OCI-LY7 (cell line): ENCODE results near the gene MAP3K6. TPM values are rescaled to one million over a fixed set of nuclear protein-coding genes. Genes with fewer than 3 reads are reported as not detected.

Source experiments
- BruUV-seq: library from RNA; stranded (reverse); fragments of 400-500 nt; replicated peaks from 2 replicates; lab custom pipeline; 2021; lab: Mats Ljungman, UMichigan
- CTCF ChIA-PET: fragments of 300-600 bp; sonication (Branson Sonifier 250); formaldehyde crosslinking; loops from one replicate; lab custom pipeline; 2022; ENCODE audit warnings: antibody characterized with exemption; ENCODE audit not compliant: unreplicated experiment; lab: Charles Lee
- POLR2A ChIA-PET: fragments of 300-600 bp; sonication (Branson Sonifier 250); formaldehyde crosslinking; loops from one replicate; lab custom pipeline; 2022; ENCODE audit warnings: antibody characterized with exemption; lab: Charles Lee
- DNase-seq: peaks from one replicate; pipeline ENCODE4 v3.0.0-alpha.2; 2015; ENCODE audit warnings: low spot score
- H2AFZ ChIP-seq: fragments of 200-600 bp; sonication (generic), shearing (Covaris generic); 2 replicates; pipeline ENCODE4 v1.6.1; 2014; ENCODE audit warnings: mild to moderate bottlenecking, antibody characterized with exemption, low read length, moderate library complexity
- H3K27ac ChIP-seq: fragments of 200-600 bp; sonication (generic); 2 replicates; pipeline ENCODE4 v1.5.1; 2014; ENCODE audit warnings: mixed run types, low read depth, mild to moderate bottlenecking, moderate library complexity, low read length, inconsistent platforms; ENCODE audit not compliant: poor library complexity, severe bottlenecking
- H3K36me3 ChIP-seq: fragments of 200-600 bp; sonication (generic); 2 replicates; pipeline ENCODE4 v1.6.1; 2014; ENCODE audit warnings: mild to moderate bottlenecking, antibody characterized with exemption, low read length, moderate library complexity, mixed read lengths; ENCODE audit not compliant: insufficient read depth
- H3K4me1 ChIP-seq: fragments of 200-600 bp; sonication (generic); 2 replicates; pipeline ENCODE4 v1.5.1; 2014; ENCODE audit warnings: mild to moderate bottlenecking, low read length; ENCODE audit not compliant: insufficient read depth, poor library complexity, severe bottlenecking
- H3K4me2 ChIP-seq: fragments of 200-600 bp; sonication (generic); 2 replicates; pipeline ENCODE4 v1.6.1; 2014; ENCODE audit warnings: mild to moderate bottlenecking, low read length
- H3K4me3 ChIP-seq: fragments of 200-600 bp; sonication (generic); 2 replicates; pipeline ENCODE4 v1.5.1; 2014; ENCODE audit warnings: mild to moderate bottlenecking, low read depth, low read length; ENCODE audit not compliant: poor library complexity, severe bottlenecking
- H3K79me2 ChIP-seq: fragments of 200-600 bp; sonication (generic); 2 replicates; pipeline ENCODE4 v1.6.1; 2016; ENCODE audit warnings: low read depth, mild to moderate bottlenecking, low read length, moderate library complexity, mixed read lengths; ENCODE audit not compliant: insufficient read depth
- H3K9me2 ChIP-seq: fragments of 200-600 bp; sonication (generic); 2 replicates; pipeline ENCODE4 v1.6.1; 2016; ENCODE audit warnings: mild to moderate bottlenecking, low read length, mixed read lengths; ENCODE audit not compliant: insufficient read depth
- H3K9me3 ChIP-seq: fragments of 200-600 bp; sonication (generic); 2 replicates; pipeline ENCODE4 v1.6.1; 2014; ENCODE audit warnings: mild to moderate bottlenecking, mixed run types, low read length, mixed read lengths
- H4K20me1 ChIP-seq: fragments of 200-600 bp; sonication (generic); 2 replicates; pipeline ENCODE4 v1.6.1; 2014; ENCODE audit warnings: mild to moderate bottlenecking, antibody characterized with exemption, low read length, moderate library complexity, mixed read lengths; ENCODE audit not compliant: insufficient read depth
- CTCF ChIP-seq: fragments of 200-600 bp; sonication (generic); conservative IDR thresholded peaks from 2 replicates; pipeline ENCODE4 v1.5.1; 2014; ENCODE audit warnings: mild to moderate bottlenecking, antibody characterized with exemption, low read length, moderate library complexity, mixed read lengths
- EZH2phosphoT487 ChIP-seq: fragments of 200-600 bp; sonication (generic); IDR thresholded peaks from 2 replicates; pipeline ENCODE4 v1.6.1; 2018; ENCODE audit warnings: low read depth, borderline replicate concordance, mild to moderate bottlenecking, mixed run types, antibody characterized with exemption, low read length, moderate library complexity, mixed read lengths
- intact Hi-C: fragments of 100-400 bp; cut with micrococcal nuclease; formaldehyde crosslinking; loops from one replicate; pipeline ENCODE4 v1.10.0; 2022; ENCODE audit not compliant: unreplicated experiment
- total RNA-seq, 2 experiments: library from RNA; depleted of rRNA in 1 of 2; stranded (reverse); fragments of >200 nt in 1 of 2; shearing (Covaris generic) in 1 of 2; gene quantifications; 2 replicates each; pipeline ENCODE4 v1.2.3, GENCODE V29; 2014 to 2022

The MAP3K6 gene
- total RNA-seq, 2 experiments from 2014 or later = 5.9 to 8.0 TPM

- TF ChIP-seq EZH2phosphoT487 (no peak), CTCF (no peak)
- Histone ChIP-seq H3K9me3 (no peaks in the 10 kb centered on the region), H3K4me2 (no peak overlapping the region), H3K9me2 (no peaks in the 10 kb centered on the region), H3K4me1 (peaks cover 13% of the 10 kb centered on the region), H3K36me3 (no peaks in the 10 kb centered on the region), H3K4me3 (no peak overlapping the region), H3K27ac (no peak overlapping the region), H2AFZ (no peak overlapping the region), H3K79me2 (no peaks in the 10 kb centered on the region), H4K20me1 (no peaks in the 10 kb centered on the region)
- POLR2A ChIA-PET = no interaction called here
- CTCF ChIA-PET = no interaction called here
- no TSS peak for BruUV-seq
- DNase-seq = no peak
- intact Hi-C loops = no loop called here
These were observed 52.0 kb downstream of the MAP3K6 start for GRCh38 chr1:27314737-27315136.

- intact Hi-C loops = no loop called here
- H4K20me1 ChIP-seq = no peaks in the 10 kb centered on the region
- no TSS peak for BruUV-seq
- H2AFZ ChIP-seq = peak overlapping the region; percentile 57; the same call in 1 of the 2 replicates
- POLR2A ChIA-PET = no interaction called here
- H3K9me2 ChIP-seq = no peaks in the 10 kb centered on the region
- H3K4me2 ChIP-seq = no peak overlapping the region
- H3K9me3 ChIP-seq = no peaks in the 10 kb centered on the region
- CTCF ChIA-PET = no interaction called here
- H3K36me3 ChIP-seq = no peaks in the 10 kb centered on the region
- H3K4me3 ChIP-seq = no peak overlapping the region
- TF ChIP-seq CTCF (no peak), EZH2phosphoT487 (no peak)
- DNase-seq = no peak
- H3K27ac ChIP-seq = no peak overlapping the region
- H3K79me2 ChIP-seq = no peaks in the 10 kb centered on the region
- peaks cover 13% of the 10 kb centered on the region for H3K4me1 ChIP-seq
These were observed 52.6 kb downstream of the MAP3K6 start for GRCh38 chr1:27314169-27314568.

- no peak for DNase-seq
- no TSS peak for BruUV-seq
- intact Hi-C loops = loop anchor here (10.0 kb wide), 1 partner anchor 47 kb away; no protein-coding TSS in a partner anchor
- no peaks in the 10 kb centered on the region for H4K20me1 ChIP-seq
- no peak overlapping the region for H3K4me2 ChIP-seq
- H3K9me2 ChIP-seq = no peaks in the 10 kb centered on the region
- H2AFZ ChIP-seq = no peak overlapping the region
- ChIA-PET CTCF (interaction anchor here (0.6 kb wide), 1 partner anchor 33 kb away, joined by 3 read pairs; no protein-coding TSS in a partner anchor), POLR2A (no interaction called here)
- H3K36me3 ChIP-seq = no peaks in the 10 kb centered on the region
- no peak overlapping the region for H3K4me3 ChIP-seq
- no peaks in the 10 kb centered on the region for H3K9me3 ChIP-seq
- H3K79me2 ChIP-seq = no peaks in the 10 kb centered on the region
- no peak overlapping the region for H3K27ac ChIP-seq
- no peak for TF ChIP-seq EZH2phosphoT487
- no peak for TF ChIP-seq CTCF
- H3K4me1 ChIP-seq = peaks cover 11% of the 10 kb centered on the region
These were observed 58.7 kb downstream of the MAP3K6 start for GRCh38 chr1:27307874-27308598.
